Smooth muscle cell of the pulmonary artery (primary cell): ENCODE results near the gene COPS2. TPM values are rescaled to one million over a fixed set of nuclear protein-coding genes. Genes with fewer than 3 reads are reported as not detected.

Source experiments
- total RNA-seq: library from RNA; depleted of rRNA; stranded (reverse); fragments of >200 nt; gene quantifications from 2 replicates; pipeline ENCODE4 v1.2.3, GENCODE V29; 2014

Gene COPS2
- 78.6 and 91.6 TPM in 2 replicates for total RNA-seq

DNA sequence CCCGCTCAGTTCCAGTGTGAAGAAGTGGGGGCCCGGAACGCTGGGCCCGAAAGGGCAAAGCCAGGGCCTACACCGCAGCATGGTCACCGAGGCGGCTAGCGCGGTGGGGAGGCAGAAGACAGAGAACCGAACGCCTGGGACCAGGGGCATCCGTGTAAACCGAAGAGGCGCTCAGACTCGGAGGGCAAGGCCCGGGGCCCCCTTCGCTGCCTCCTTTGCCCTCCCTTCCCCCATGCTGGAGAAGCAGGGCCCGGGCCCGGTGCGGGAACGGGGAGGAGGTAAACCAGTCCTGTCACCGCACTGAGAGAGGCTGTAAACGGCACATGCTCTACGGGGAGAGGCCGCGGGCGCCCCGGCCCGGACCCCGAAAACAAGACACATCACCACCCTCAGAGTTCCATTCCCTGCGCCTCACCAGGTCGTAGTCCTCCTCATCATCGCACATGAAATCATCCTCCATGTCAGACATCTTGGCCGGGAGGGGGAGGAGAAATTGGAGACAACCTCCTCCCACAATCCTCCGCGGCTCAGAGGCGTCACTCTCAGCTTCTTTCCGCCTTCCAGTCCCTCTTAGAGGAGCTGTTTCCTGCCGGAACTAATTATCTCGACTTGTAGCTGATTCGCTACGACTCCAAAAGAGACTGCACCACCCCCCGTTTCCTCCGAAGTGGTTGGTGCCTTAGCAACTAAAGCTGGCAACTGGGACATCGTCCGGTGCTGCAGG is at the start of gene COPS2:
TSS of gene COPS2 (minus strand) at position 490 of the 724 bp plus-strand sequence. CDS start at position 469, 21 bp downstream.

DNA sequence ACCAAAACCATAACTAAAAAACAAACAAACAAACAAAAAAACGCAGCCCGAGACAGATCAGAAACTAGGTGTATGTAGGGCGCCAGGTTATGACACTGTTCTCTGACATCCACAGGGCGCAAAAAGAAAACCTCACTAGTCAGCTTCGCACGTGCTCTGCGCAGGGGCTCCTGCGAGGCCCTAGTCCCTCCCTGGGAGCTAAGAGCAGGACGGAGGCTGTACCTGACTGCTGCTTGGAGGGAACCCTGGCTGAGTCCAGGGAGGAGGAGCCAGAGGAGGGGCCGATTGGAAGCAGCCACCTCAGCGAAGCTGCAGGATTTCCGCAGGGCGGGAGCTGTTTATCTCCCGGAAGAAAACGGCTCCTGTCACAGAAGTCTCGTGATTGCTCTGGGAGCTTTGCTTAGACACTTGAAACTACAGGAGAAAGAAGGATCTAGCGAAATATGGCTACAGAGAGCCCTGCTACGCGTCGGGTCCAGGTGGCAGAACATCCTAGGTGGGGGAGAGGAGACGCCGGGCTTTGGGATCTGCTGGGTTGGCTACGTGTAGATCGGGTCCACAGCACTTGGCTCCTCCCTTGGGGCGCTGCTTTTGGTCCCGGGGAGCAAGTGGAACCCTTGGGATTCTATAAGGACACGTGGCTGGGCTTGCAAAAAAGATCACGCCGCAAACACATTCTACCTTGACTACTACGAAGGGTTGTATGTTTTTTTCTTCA is 14.6 kb upstream of the COPS2 start, which contains the start of gene GALK2:
TSS of gene GALK2 (plus strand) at position 368 of the 718 bp plus-strand sequence. CDS start at position 444, 76 bp downstream.

Other genes with a start within 250 kb of the COPS2 start
- gene SHC4, start 191.7 kb downstream of the COPS2 start, total RNA-seq = 2.7 and 3.9 TPM in 2 replicates
- gene SECISBP2L, start 109.2 kb downstream of the COPS2 start, total RNA-seq = 29.7 and 39.0 TPM in 2 replicates
- 31.5 and 42.0 TPM in 2 replicates for gene GALK2, start 14.6 kb upstream of the COPS2 start, total RNA-seq